DMS 273 (cell line): Measurements from ENCODE around the gene GTF2H3.

Source experiments
- DNase-seq: peaks from one replicate; lab custom pipeline; 2025; ENCODE audit not compliant: unreplicated experiment; lab: John Stamatoyannopoulos, UW

The GTF2H3 gene

GRCh38 chr12:123645380-123645779, 11.8 kb downstream of the GTF2H3 start:
- no peak for DNase-seq

DNA sequence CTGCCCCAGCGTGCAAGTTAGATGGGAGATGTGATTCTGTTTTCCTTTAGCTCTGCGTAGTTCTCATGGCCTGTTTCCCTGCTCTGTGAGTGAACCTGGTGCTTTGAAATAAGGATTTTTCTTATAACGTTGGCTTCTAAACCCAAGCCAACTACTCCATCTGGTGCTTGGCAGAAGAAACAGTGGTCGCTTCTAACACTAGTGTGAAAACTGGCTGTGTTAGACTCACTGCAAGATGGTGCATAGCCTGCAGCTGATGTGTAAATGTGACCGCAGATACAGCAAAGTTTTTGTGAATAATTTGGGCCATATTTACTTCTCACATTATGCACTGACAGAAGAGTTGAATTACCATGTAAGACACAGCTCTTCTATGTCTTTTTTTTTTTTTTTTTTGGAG, 12.2 kb downstream of the GTF2H3 start:
- DNase-seq, result no peak

DNA sequence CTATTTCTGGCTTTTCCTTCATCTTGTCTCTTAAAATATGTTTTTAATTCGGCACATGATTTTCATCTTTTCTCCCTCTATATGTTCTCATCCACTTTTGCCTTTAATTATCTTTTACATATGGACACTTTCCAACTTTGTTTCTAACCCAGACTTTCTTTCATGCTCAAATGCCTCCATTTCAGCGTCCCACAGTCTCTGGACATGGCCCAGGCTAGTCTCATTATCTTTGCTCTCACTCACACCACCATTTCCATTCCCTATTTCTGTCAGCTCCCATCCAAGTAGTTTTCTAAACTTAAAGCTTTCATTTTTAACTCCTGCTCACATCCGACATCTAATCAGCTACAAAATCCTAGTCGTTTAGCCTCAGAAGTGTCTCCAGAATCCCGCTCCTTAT, 14.8 kb downstream of the GTF2H3 start:
- no peak for DNase-seq

DNA sequence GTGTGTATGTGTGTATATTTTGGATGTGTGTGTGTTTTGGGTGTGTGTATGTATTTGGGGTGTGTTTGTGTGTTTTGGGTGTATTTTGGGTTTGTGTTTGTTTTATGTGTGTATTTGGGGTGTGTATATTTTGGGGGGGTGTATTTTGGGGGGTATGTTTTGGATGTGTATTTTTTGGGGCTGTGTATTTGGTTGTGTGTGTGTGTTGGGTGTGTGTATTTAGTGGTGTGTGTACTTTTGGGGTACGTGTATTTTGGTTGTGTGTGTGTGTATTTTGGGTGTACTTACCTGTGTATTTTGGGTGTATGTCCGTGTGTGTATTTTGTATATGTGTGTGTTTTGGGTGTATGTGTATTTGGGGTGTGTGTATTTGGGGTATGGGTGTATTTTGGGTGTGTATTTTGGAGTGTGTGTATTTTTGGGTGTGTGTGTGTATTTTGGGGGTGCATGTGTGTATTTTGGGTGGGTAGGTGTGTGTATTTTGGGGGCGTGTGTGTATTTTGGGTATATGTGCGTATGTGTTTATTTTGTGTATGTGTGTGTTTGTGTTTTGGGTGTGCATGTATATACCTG, 20.6 kb downstream of the GTF2H3 start:
- DNase-seq, result no peak

- no peak for DNase-seq
These were observed 21.8 kb downstream of the GTF2H3 start for GRCh38 chr12:123655420-123655819.

GRCh38 chr12:123656392-123656791, 22.8 kb downstream of the GTF2H3 start:
- no peak for DNase-seq

DNA sequence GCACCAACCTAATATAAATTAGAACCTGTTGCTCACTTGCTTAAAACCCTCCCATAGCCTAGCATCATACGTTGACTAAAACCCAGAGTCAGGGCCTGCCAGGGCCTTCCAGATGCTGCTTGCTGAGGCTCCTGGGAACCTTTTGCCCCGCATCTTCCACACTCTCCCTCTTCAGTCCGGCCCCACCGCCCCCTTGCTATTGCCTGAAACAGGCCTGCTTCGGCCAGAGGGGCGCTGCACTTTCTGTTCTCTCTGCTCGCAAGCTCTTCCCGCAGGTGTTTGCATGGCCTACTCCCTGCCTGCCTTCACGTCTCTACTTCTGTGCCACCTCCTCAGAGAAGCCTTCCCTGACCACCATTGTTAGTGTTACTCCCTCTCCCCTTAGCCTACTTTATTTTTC, 23.6 kb downstream of the GTF2H3 start:
- no peak for DNase-seq

- no peak for DNase-seq
These were observed 26.5 kb downstream of the GTF2H3 start for GRCh38 chr12:123659996-123660727.

- no peak for DNase-seq
These were observed 34.1 kb downstream of the GTF2H3 start for GRCh38 chr12:123667771-123668170.

- DNase-seq, result peak; percentile 95
These were observed 37.5 kb downstream of the GTF2H3 start, which contains the start of gene TCTN2 for GRCh38 chr12:123670882-123671728. Gene TCTN2 (plus strand): TSS chr12:123671113. CDS start chr12:123671241, 128 bp downstream.

GRCh38 chr12:123671876-123672275, 38.2 kb downstream of the GTF2H3 start:
- DNase-seq, result no peak

- DNase-seq, result no peak
These were observed 41.8 kb downstream of the GTF2H3 start for GRCh38 chr12:123675436-123675835.

DNA sequence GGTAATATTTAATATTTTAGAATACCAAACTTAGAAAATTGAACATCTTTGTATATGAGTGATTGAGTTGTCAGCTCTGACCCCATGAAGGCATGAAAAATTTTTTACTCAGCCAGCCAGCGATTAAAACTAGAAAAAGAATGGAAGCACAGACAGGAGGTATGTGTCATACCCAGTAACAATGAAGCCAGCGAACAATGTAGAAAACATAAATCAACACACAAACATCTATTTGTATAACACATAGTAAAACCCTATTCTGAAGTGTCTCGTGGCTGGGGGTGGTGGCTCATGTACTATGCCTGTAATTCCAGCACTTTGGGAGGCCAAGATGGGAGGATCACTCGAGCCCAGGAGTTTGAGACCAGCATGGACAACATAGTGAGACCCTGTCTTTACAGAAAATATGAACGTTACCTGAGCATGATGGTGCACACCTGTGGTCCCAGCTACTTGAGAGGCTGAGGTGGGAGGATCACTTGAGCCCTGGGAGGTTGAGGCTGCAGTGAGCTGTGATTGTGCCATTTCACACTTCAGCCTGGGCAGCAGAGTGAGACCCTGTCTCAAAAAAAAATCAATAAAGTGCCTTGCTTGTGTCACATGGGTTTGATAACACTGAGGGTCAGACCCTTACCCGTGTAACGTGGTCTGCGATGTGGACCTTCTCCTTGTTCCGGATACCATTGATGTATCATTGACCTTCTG, 43.1 kb downstream of the GTF2H3 start:
- DNase-seq, result no peak

DNA sequence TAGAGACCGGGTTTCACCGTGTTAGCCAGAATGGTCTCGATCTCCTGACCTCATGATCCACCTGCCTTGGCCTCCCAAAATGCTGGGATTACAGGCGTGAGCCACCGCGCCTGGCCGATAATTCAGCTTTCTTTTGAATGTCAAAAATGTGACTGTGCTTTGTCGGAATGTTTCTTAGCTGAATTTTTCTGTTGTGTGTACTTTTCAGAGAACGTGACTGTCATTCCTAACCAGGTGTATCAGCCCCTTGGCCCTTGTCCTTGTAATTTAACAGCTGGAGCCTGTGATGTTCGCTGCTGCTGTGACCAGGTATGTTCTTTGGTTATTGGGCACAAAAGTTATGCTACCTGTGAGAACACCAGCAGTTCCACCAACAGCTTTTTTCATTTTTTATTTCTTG, 45.4 kb downstream of the GTF2H3 start:
- no peak for DNase-seq

DNA sequence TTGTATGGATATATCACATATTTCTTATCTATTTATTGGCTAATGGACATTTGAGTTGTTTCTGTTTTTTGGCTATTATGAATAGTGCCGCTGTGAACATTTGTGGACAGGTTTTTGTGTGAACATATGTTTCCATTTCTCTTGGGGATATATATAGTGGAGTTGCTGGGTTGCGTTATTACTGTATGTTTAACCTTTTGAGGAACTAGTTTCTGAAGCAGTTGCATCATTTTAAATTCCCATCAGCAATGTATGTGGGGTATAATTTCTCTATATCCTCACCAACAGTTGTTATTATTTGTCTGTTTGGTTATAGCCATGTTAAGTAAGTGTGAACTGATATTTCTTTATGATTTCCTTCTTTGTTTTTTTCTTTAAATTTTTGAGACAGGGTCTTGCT, 48.0 kb downstream of the GTF2H3 start:
- no peak for DNase-seq

DNA sequence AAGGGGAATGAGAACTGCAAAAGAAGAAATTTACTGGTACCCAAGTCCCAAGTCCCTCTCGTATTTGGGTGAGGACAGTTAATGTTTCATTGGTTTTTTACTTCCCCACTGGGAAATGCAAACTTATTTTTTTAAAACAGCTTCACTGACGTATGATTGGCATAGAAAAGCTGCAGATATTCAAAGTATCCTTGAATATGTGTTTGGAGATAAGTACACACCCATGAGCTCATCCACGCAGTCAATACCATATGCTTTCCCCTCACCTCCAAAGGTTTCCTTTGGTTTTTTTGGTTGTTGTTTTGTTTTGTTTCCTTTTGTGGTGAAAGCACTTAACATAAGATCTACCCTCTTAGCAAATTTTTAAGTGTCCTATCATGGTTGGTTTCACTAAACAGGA, 50.3 kb downstream of the GTF2H3 start:
- DNase-seq, result no peak

DNA sequence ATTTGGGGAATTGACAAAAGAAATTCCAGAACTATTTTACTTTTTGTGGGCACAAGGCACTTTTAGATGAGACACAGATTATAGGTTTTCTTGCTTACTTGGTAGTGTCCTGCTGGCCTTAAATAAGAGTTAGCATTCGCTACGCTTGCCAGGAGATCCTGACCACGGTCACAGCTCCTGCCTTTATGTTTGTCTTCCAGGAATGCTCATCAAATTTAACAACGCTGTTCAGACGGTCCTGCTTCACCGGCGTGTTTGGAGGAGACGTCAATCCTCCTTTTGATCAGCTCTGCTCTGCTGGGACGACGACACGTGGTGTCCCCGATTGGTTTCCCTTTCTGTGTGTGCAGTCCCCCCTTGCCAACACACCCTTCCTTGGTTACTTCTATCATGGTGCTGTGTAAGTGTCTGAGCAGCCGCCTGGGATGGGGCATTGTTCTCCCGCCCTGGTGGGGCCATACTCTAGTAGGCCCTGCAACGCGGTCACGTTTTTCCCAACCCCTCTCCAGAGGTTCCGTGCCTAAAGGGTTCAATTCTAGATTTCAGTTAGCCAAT, 53.1 kb downstream of the GTF2H3 start:
- DNase-seq, result no peak

- DNase-seq, result no peak
These were observed 56.7 kb downstream of the GTF2H3 start for GRCh38 chr12:123690191-123690840.

DNA sequence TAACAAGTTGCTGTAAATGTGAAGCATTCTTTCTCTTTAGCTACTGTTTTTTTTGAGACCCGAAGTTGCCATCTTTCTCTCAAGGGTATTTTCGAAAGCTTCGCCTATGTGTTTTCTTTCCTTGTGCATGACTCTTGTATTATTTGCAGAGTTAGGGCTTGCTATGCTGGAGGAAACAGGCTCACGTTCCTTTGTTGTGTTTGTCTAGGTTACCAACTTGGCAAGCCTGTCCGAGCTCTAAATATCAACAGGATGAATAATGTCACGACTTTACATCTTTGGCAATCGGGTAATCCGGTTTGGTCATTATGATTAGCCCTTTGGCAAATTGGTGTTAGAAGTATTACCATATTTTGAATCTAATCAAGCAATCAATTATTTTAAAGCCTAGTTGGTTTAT, 62.6 kb downstream of the GTF2H3 start:
- no peak for DNase-seq

GRCh38 chr12:123696646-123697045, 63.0 kb downstream of the GTF2H3 start:
- DNase-seq, result no peak

GRCh38 chr12:123705935-123706334, 72.3 kb downstream of the GTF2H3 start:
- DNase-seq, result peak; percentile 43
